K562 (cell line): Measurements from ENCODE around the gene RDH8. TPM values are rescaled to one million over a fixed set of nuclear protein-coding genes. Genes with fewer than 3 reads are reported as not detected.

ENCODE experiments used
- CTBP1 ChIP-seq: fragments of 450-650 bp; IDR thresholded peaks from 2 replicates; pipeline ENCODE4 v1.6.1; 2016; ENCODE audit warnings: borderline replicate concordance
- FIP1L1 ChIP-seq: fragments of 200-400 bp; formaldehyde crosslinking; IDR thresholded peaks from 2 replicates; pipeline ENCODE4 v1.6.1; 2018; ENCODE audit warnings: mild to moderate bottlenecking, low read depth, low read length; ENCODE audit not compliant: poor library complexity, severe bottlenecking
- FOXM1 ChIP-seq, 2 experiments: fragments of 450-650 bp in 1 of 2; sonication (generic) in 1 of 2; formaldehyde crosslinking in 1 of 2; IDR thresholded peaks; 2 replicates each; pipeline versions ENCODE4 v1.6.1 to v1.9.0; 2017 to 2022; ENCODE audit warnings: low read depth in 2 of 2, mild to moderate bottlenecking in 2 of 2, missing genetic modification reagents in 1 of 2, moderate library complexity in 1 of 2
- JUN ChIP-seq, 2 experiments: sonication (generic) in 1 of 2; formaldehyde crosslinking in 1 of 2; IDR thresholded peaks; 2 replicates each; pipeline versions ENCODE4 v1.6.1 to v1.8.0; 2012 to 2022; ENCODE audit warnings: borderline replicate concordance in 2 of 2, mild to moderate bottlenecking in 2 of 2, improper control_type of control experiment in 1 of 2, low read depth in 1 of 2, low read length in 1 of 2, missing genetic modification reagents in 1 of 2
- NEUROD1 ChIP-seq: fragments of 150-350 bp; IDR thresholded peaks from 2 replicates; pipeline ENCODE4 v1.6.1; 2014; ENCODE audit warnings: borderline replicate concordance, low read length, low read depth; ENCODE audit not compliant: partially characterized antibody
- NFIX ChIP-seq: fragments of 250-450 bp; sonication (Bioruptor Pico); IDR thresholded peaks from 2 replicates; pipeline ENCODE4 v1.4.0; 2020; ENCODE audit warnings: low read depth, mild to moderate bottlenecking, moderate library complexity
- POLR3A ChIP-seq: IDR thresholded peaks from 2 replicates; pipeline ENCODE4 v1.6.1; 2011; ENCODE audit warnings: borderline replicate concordance, mild to moderate bottlenecking, moderate library complexity; ENCODE audit not compliant: insufficient read length, insufficient read depth; ENCODE audit errors: extremely low read depth
- RBM22 ChIP-seq: fragments of 200-400 bp; formaldehyde crosslinking; IDR thresholded peaks from 2 replicates; pipeline ENCODE4 v1.6.1; 2018; ENCODE audit warnings: low read length, low read depth; ENCODE audit not compliant: poor library complexity, severe bottlenecking
- SIN3B ChIP-seq: fragments of 450-650 bp; IDR thresholded peaks from 2 replicates; pipeline ENCODE4 v1.6.1; 2017; ENCODE audit warnings: low read depth, mild to moderate bottlenecking, moderate library complexity
- SMC3 ChIP-seq: conservative IDR thresholded peaks from 2 replicates; pipeline ENCODE4 v1.6.1; 2011; ENCODE audit warnings: low read depth, low read length, improper control_type of control experiment; ENCODE audit not compliant: insufficient read depth
- polyA plus RNA-seq, 8 experiments: library from polyadenylated mRNA; depleted of rRNA in 4 of 8; stranded (reverse) in 5 of 8; unstranded in 3 of 8; fragments of >200 nt; fragmentation: Nextera tagmentation in 2 of 8; fragmentation: Illumina TruSeq in 1 of 8; extraction: Ambion mirVana in 2 of 8; extraction: Trizol in 1 of 8; gene quantifications; 2 replicates each; pipeline versions ENCODE4 v1.2.1 to v1.2.3, GENCODE V29; 2011 to 2014; ENCODE audit warnings: inconsistent platforms in 1 of 8, missing spikeins in 1 of 8
- total RNA-seq, 7 experiments: library from RNA; depleted of rRNA in 6 of 7; stranded (reverse); fragments of >200 nt in 6 of 7; fragmentation: Illumina TruSeq in 2 of 7; extraction: Trizol in 2 of 7; gene quantifications; 2 replicates each; pipeline versions ENCODE4 v1.2.1 to v1.2.3, GENCODE V29; 2011 to 2021; ENCODE audit warnings: low replicate concordance in 1 of 7
- TF ChIP-seq, protein P1 (sequence below): fragments of 450-650 bp; formaldehyde crosslinking; IDR thresholded peaks from 2 replicates; pipeline ENCODE4 v1.4.0; 2022; ENCODE audit warnings: missing genetic modification characterization
- TF ChIP-seq, protein P2 (sequence below): fragments of 450-650 bp; IDR thresholded peaks from 2 replicates; pipeline ENCODE4 v1.6.1; 2016
- TF ChIP-seq, protein P3 (sequence below), 2 experiments: fragments of 450-650 bp; IDR thresholded peaks; 2 replicates each; pipeline ENCODE4 v1.6.1; 2016
- TF ChIP-seq, protein P4 (sequence below): conservative IDR thresholded peaks from 2 replicates; pipeline ENCODE4 v1.6.1; 2011; ENCODE audit warnings: low read depth, mild to moderate bottlenecking, low read length; ENCODE audit not compliant: control insufficient read depth
- TF ChIP-seq, protein P5 (sequence below): fragments of 250-450 bp; sonication (Bioruptor Pico); IDR thresholded peaks from 2 replicates; pipeline ENCODE4 v1.8.0; 2021; ENCODE audit warnings: borderline replicate concordance, mild to moderate bottlenecking, moderate library complexity; ENCODE audit not compliant: poor library complexity, severe bottlenecking
- TF ChIP-seq, protein P6 (sequence below): fragments of 200-800 bp; sonication (Bioruptor generic); IDR thresholded peaks from 2 replicates; pipeline ENCODE4 v1.6.1; 2017; ENCODE audit warnings: missing genetic modification characterization, missing compliant biosample characterization

The RDH8 gene
- total and polyA plus RNA-seq, 9 of the 15 experiments (the other 6 are each of a cell fraction or from before 2014, with no cell fraction given): not detected

DNA sequence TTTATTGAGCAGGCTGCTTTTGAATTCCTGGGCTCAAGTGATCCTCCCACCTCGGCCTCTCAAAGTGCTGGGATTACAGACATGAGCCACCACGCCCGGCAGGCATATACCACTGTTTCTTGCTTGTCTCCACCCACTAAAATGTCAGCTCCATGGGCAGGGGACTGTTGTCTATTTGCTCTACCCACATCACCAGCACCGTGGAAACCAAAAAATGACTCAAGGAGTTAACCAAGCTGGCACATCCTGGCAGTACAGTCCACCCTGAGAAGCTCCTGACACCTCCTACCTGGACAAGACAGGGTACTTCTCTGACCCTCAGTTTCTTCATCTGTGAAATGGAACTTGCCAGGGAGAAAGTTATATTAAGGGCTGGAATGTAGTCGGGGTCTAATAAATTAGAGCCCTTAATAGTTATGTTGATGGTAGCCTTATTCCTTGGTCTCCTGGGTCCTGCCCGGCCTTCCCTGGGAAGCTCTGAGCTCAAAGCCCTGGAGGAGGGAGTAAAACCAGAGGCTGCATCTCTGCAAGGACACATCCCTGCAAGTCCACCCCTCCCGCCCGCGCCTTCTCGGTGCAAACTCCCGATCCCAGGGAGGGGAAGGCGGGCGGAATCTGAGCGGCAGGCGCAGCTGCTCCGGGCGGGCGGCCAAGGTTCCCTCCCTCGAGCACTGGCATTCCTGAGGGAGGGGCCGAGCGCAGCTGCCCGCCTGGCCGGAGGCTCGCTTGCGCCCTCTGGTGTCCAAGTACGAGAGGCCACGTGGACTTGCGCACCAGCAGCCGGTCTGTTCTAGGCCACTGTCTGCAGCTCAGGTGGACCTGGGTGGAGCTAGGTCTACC, 14.1 kb downstream of the RDH8 start (continued):
- TF ChIP-seq NEUROD1 (peak; percentile 45), POLR3A (no peak), SIN3B (0 out of 2 replicates have a peak, but pooled peaks have one; percentile 23), JUN (IDR thresholded peaks at IDR 0.05; ENCODE audit: borderline replicate concordance, low read depth, low read length) (peak; percentile 62; the same call in 1 of the 2 replicates), JUN (CRISPR knock-in tag; IDR thresholded peaks at IDR 0.05; ENCODE audit: borderline replicate concordance) (no peak), RBM22 (no peak), CTBP1 (peak; percentile 90; the same call in 1 of the 2 replicates), SMC3 (peak; percentile 98), FIP1L1 (peak; percentile 61), FOXM1 (IDR thresholded peaks at IDR 0.05; ENCODE audit: low read depth) (no peak), FOXM1 (CRISPR knock-in tag; IDR thresholded peaks at IDR 0.05; ENCODE audit: low read depth) (peak; percentile 27; the same call in 1 of the 2 replicates), NFIX (CRISPR knock-in tag) (peak; percentile 35; the same call in 1 of the 2 replicates)
- TF ChIP-seq, protein P1, sequence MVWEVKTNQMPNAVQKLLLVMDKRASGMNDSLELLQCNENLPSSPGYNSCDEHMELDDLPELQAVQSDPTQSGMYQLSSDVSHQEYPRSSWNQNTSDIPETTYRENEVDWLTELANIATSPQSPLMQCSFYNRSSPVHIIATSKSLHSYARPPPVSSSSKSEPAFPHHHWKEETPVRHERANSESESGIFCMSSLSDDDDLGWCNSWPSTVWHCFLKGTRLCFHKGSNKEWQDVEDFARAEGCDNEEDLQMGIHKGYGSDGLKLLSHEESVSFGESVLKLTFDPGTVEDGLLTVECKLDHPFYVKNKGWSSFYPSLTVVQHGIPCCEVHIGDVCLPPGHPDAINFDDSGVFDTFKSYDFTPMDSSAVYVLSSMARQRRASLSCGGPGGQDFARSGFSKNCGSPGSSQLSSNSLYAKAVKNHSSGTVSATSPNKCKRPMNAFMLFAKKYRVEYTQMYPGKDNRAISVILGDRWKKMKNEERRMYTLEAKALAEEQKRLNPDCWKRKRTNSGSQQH (CRISPR knock-in tag): no peak
- TF ChIP-seq, protein P2, sequence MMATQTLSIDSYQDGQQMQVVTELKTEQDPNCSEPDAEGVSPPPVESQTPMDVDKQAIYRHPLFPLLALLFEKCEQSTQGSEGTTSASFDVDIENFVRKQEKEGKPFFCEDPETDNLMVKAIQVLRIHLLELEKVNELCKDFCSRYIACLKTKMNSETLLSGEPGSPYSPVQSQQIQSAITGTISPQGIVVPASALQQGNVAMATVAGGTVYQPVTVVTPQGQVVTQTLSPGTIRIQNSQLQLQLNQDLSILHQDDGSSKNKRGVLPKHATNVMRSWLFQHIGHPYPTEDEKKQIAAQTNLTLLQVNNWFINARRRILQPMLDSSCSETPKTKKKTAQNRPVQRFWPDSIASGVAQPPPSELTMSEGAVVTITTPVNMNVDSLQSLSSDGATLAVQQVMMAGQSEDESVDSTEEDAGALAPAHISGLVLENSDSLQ: peak; percentile 83
- TF ChIP-seq, protein P3, sequence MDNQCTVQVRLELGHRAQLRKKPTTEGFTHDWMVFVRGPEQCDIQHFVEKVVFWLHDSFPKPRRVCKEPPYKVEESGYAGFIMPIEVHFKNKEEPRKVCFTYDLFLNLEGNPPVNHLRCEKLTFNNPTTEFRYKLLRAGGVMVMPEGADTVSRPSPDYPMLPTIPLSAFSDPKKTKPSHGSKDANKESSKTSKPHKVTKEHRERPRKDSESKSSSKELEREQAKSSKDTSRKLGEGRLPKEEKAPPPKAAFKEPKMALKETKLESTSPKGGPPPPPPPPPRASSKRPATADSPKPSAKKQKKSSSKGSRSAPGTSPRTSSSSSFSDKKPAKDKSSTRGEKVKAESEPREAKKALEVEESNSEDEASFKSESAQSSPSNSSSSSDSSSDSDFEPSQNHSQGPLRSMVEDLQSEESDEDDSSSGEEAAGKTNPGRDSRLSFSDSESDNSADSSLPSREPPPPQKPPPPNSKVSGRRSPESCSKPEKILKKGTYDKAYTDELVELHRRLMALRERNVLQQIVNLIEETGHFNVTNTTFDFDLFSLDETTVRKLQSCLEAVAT (IDR thresholded peaks at IDR 0.05): no peak
- TF ChIP-seq, protein P4, sequence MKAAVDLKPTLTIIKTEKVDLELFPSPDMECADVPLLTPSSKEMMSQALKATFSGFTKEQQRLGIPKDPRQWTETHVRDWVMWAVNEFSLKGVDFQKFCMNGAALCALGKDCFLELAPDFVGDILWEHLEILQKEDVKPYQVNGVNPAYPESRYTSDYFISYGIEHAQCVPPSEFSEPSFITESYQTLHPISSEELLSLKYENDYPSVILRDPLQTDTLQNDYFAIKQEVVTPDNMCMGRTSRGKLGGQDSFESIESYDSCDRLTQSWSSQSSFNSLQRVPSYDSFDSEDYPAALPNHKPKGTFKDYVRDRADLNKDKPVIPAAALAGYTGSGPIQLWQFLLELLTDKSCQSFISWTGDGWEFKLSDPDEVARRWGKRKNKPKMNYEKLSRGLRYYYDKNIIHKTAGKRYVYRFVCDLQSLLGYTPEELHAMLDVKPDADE: 0 out of 2 replicates have a peak, but pooled peaks have one; percentile 38
- TF ChIP-seq, protein P5, sequence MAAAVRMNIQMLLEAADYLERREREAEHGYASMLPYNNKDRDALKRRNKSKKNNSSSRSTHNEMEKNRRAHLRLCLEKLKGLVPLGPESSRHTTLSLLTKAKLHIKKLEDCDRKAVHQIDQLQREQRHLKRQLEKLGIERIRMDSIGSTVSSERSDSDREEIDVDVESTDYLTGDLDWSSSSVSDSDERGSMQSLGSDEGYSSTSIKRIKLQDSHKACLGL (CRISPR knock-in tag): peak; percentile 64
- TF ChIP-seq, protein P6, sequence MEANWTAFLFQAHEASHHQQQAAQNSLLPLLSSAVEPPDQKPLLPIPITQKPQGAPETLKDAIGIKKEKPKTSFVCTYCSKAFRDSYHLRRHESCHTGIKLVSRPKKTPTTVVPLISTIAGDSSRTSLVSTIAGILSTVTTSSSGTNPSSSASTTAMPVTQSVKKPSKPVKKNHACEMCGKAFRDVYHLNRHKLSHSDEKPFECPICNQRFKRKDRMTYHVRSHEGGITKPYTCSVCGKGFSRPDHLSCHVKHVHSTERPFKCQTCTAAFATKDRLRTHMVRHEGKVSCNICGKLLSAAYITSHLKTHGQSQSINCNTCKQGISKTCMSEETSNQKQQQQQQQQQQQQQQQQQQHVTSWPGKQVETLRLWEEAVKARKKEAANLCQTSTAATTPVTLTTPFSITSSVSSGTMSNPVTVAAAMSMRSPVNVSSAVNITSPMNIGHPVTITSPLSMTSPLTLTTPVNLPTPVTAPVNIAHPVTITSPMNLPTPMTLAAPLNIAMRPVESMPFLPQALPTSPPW (CRISPR knock-in tag): peak; percentile 93
